ENCODE measurements around the gene GABBR2.

DNA sequence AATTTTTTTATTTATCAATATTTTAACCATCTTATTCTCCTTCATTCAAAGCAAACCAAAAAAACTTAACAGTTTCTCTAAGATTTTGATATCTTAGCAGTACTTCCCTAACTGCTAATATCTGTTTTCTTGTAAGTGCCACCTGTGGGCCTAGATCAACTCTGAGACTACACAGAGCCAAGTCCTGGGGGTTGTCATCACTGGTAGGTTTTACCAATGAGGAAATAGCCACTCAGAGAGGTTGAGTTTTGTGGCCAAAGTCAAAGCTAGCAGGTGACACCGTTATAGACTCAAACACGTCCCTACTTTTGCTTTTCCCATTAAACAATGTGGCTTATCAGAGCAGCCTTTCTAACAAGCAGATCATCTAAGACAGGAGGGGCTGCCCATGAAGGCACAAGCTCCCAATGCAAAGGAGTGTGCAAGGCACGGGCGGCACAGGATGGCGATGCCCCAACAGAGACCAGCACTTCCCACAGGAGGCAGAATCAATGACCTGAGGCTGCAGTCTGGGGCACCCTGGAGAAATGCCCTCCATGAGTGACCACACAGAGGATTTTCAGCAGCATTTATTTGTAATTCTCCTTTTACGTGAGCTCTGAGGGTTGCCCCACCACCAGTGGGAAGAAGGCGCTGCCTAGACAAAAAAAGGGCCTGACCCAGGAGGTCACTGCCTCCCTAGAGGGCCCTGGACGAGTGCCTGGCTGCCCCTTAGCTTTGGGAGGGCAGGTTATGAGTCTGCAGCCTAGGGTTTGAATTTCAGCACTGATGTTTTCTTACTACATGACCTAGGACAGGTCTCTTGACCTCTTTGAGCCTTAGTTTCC lies 460.7 kb downstream of the GABBR2 start:
- TF ChIP-seq, protein P1, sequence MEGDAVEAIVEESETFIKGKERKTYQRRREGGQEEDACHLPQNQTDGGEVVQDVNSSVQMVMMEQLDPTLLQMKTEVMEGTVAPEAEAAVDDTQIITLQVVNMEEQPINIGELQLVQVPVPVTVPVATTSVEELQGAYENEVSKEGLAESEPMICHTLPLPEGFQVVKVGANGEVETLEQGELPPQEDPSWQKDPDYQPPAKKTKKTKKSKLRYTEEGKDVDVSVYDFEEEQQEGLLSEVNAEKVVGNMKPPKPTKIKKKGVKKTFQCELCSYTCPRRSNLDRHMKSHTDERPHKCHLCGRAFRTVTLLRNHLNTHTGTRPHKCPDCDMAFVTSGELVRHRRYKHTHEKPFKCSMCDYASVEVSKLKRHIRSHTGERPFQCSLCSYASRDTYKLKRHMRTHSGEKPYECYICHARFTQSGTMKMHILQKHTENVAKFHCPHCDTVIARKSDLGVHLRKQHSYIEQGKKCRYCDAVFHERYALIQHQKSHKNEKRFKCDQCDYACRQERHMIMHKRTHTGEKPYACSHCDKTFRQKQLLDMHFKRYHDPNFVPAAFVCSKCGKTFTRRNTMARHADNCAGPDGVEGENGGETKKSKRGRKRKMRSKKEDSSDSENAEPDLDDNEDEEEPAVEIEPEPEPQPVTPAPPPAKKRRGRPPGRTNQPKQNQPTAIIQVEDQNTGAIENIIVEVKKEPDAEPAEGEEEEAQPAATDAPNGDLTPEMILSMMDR (IDR thresholded peaks at IDR 0.05; ENCODE audit: low read depth, low read length, poor library complexity, severe bottlenecking), result no peak
- TF ChIP-seq EZH2phosphoT487 (IDR thresholded peaks at IDR 0.05; ENCODE audit: borderline replicate concordance, low read length), result no peak
